NCI-H2081 treated with DMSO at 0.1 percent for 48 hours (cell line): ENCODE data around the gene CDK17.
"Not testable (repeated sequence)": the region's sequence is repeated elsewhere in the genome, so short reads cannot be mapped to it uniquely, and the experiment has no call there.

Experiments used
- DNase-seq: peaks from one replicate; lab custom pipeline; 2025; lab: John Stamatoyannopoulos, UW

The CDK17 gene

GRCh38 chr12:96417688-96418087 lies 17.4 kb upstream of the CDK17 start:
- DNase-seq: not testable (repeated sequence)

DNA sequence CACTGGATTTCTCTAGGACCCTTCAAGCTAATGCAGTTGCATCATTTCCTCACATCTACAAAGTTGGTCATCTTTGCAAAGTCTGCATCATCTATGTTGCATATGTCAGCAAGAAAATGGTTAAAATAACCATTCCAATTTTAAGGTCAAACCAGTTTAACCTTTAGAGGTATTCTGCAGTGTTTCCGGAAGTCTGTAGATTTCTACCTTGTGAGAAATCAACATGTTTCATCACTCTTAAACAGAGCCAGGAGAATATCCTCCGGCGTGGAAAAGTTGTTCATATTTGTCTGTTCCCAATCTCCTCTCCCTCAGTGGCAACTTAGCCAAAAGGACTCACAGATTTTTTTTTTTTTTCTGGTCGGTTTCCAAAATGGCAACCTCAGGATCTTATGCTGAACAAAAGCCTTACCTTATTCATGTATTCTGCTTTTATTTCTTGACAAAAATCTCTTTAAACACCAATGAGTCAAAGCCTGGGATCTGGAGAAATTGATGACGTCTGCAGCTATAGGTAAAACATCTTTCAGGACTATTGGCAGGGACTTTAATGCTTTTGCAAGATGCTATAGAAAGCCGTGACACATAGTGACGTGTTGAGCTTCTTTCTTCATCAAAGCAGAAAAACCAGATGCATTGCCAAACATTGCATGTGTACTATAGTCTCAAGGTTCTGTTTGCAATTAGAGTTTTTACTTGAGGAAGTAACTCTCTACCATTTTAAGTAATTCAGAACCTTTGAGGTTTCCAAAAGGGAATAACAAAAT lies 16.0 kb upstream of the CDK17 start:
- no peak for DNase-seq

- no peak for DNase-seq
Measured at GRCh38 chr12:96414637-96415036, 14.4 kb upstream of the CDK17 start.

- DNase-seq: no peak
Measured at GRCh38 chr12:96412431-96412830, 12.2 kb upstream of the CDK17 start.

DNA sequence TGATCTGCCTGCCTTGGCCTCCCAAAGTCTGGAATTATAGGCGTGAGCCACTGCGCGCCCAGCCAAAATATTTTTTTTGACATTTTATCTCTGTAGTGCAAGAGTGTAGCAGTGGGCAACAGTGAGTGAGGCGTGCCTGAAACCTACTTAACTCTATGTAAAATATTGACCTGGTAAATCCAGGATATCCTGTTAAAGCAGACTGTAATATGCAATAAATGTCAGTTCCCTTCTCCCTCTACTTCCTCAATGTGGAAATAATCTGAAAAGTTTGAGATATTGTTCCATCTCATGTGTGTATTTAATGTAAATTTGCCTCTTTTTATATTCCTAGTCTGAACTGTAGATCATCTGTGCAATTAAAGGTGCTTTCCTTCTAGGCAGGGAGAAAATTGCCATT lies 9.5 kb upstream of the CDK17 start:
- DNase-seq: no peak

- no peak for DNase-seq
Measured at GRCh38 chr12:96408993-96409392, 8.8 kb upstream of the CDK17 start.

GRCh38 chr12:96407429-96408097 lies 7.3 kb upstream of the CDK17 start:
- DNase-seq: not testable (repeated sequence)

DNA sequence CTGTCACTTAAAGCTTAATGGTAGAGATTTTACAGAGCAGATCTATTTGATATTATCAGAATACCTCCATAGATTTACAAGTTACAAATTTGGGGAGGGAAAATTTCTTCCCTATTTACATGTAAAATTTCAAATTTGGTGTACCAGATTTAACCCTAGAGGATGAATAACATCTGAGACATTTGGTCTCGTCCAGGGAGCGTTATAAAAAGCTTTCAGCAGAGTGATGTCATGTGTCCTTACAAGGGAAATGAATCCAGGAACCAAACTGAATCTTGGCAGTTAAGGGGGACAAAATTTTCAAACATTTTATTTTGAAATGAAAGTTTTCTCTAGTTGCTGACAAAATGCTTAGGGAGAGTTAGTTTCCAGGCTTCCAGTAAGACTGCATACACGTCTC lies 4.5 kb upstream of the CDK17 start:
- DNase-seq: no peak

GRCh38 chr12:96403870-96404269 lies 3.6 kb upstream of the CDK17 start:
- DNase-seq: no peak

- not testable (repeated sequence) for DNase-seq
Measured at GRCh38 chr12:96402522-96402921, 2.3 kb upstream of the CDK17 start.

- DNase-seq: no peak
Measured at GRCh38 chr12:96402061-96402460, 1.8 kb upstream of the CDK17 start.

GRCh38 chr12:96401076-96401871 lies 1.0 kb upstream of the CDK17 start:
- DNase-seq: no peak

DNA sequence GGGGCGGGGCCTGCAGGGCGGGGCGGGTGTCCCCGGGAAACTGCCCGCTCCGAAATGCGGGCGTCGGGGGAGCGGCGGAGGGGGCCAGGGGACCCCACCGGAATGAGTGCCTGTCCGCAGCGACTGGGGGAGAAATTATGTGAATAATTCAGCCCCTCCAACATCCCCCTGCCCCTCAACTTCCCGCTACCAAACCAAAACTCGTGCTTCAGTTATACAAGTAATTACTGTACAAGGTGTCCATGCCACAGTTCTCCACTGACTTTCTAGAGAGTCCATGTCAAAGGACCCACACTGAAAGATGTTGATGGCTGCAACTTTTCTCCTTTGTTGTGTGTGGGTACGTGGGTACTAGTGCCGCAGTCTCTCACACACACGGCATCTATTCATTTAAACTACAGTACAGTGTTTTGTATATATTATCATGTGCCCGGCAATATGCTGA lies 414 bp upstream of the CDK17 start:
- DNase-seq: no peak

DNA sequence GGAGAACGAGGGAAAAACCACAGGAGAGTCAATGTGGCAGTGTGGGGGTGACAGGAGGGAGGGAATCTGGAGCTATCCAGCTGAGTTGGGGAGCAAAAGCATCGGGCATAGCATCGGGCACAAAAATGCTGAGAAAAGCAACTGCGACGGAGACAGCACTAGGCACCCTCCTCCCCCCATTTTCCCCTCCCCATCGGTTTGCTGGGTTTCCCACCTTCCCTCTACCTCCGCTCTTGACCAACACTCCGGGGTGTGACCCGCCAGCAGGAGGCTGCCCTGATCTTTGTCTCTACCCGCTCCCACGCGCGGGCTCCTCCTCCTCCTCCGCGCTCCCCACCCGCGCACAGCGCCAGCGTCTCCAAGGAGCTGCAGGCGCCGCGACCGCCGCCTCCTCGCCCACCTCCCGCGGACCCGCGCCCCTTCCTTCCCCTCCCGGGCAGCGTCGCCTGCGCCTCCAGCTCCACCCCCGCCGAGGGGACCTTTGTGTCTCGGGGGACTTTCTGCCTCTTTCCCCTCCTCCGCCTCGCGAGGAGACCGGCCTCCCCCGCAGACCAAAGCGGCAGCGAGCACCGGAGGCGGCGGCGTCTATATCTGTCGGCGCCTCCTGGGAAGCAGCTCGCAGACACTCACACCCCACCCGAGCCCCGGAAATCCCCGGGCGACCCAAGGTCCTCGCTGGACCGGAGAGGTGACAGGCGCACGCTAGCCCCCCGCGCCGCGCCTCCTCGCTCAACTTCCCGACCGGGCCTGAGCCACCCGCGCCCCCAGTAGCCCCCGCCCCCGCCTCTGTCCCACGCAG lies 920 bp downstream of the CDK17 start:
- DNase-seq: no peak

DNA sequence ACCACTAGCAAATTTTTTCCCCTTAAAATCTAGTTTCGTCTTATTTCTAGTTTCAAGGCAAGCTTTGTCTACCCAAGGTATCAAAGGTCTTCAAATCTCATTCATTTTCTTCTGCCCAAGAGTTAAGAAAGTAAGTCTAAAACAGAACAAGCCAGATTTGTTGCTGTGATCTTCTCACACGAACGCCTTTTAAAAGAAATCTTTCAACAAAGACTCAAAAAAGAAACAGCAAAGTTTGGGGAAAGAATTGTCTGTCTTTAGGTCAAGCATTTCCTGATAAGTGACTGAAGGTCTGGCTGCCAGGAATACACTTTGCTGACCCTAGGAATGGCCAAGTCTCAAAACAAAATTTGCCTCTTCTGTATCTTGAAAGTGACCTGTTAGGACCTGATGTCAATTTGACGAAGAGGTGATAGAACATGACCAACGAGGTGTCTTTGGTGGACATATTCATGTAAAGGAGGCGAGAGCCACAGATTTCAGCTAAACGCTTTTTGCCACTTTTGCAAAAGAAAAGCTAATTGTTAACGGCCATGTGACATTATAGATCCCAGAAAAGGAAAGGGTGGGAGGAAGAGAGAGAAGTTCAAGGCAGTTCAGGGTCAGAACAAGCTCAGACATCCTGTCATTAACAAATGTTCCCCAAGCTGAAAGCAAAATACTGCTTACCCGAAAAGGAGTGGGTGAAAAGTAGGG lies 1.7 kb downstream of the CDK17 start:
- DNase-seq: no peak

DNA sequence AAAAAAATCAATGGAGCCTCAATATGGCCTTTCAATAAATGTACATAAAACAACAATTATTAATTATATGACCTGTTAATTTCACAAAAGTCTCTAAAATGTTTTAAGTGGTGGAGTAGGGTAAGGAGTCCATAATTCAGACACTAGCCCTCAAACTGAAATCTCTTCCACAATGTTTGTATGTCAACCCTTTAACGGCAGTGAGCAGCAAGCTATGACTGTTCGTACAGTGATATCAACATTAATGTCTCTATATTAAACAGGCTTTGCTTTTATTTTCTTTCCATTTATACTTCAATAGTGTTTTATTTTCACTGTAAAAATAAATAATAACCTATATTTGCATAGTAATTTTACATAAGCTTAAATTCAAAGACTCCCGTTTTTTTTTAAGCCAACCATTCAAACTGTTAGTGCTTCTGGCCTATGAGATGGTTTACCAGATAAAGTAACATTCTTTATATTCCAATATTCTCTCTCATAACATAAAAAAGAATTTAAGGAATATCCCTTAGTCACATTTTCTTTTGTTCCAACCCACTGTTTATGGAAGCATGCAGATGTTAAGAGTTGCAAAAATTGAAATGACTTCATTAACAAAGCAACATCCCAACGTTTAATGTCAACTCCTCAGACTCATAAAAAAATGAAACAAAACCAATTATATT lies 2.3 kb downstream of the CDK17 start:
- DNase-seq: no peak

- DNase-seq: no peak
Measured at GRCh38 chr12:96396914-96397313, 3.3 kb downstream of the CDK17 start.

- DNase-seq: no peak
Measured at GRCh38 chr12:96396209-96396608, 4.0 kb downstream of the CDK17 start.

DNA sequence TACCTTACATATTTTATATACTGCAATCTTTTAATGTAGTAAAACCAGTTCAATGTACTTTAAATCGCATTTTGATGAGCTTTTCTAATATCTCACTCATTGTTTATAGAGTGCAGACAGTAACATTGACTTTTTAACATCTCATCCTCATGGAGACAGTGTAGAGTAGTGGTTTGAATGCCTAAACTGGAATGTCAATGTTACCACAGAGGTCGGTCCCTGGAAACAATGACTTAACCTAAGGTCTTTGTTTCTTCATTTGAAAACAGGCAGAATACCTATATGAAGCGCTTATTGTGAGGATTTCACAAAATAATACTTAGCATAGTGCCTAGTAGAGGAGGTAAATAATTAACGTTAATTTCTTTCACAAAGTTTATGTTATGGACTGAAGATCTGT lies 5.0 kb downstream of the CDK17 start:
- DNase-seq: no peak

DNA sequence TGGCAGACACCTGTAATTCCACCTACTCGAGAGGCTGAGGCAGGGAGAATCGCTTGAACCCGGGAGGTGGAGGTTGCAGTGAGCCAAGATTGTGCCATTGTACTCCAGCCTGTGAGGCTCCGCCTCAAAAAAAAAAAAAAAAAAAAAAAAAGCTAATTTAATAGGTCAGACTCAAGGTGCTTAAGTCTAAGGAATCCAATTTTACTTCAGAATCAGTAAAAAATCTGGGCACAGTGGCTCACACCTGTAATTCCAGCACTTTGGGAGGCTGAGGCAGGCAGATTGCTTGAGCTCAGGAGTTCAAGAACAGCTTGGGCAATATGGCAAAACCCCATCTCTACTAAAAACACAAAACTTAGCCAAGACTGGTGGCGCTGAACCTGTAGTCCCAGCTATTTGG lies 7.0 kb downstream of the CDK17 start:
- DNase-seq: not testable (repeated sequence)

DNA sequence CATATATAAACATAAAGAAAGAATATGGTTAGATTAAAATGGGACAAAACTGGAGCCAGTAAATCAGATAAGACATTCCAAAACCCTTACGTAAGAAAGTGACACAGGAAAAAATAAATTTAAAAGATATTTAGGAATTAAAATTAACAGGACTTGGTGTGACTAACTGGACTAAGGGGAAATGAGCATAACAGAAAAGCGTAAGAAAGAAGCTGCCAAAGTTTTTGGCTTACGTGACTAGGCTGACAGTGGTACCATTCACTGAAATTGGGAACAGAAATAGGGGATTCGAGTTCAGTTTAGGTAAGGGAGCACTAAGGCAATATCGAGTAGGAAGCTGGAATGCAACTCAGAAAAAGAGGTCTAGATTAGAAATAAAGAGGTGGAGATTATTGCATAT lies 7.8 kb downstream of the CDK17 start:
- DNase-seq: no peak
